HG02938 (cell line): Measurements from ENCODE around the gene SIT1.

Experiments
- ATAC-seq: cut with Tn5 transposase; IDR thresholded peaks from one replicate; pipeline ENCODE4 v1.9.1; 2021; ENCODE audit warnings: mild to moderate bottlenecking, moderate library complexity; ENCODE audit not compliant: unreplicated experiment

The SIT1 gene

DNA sequence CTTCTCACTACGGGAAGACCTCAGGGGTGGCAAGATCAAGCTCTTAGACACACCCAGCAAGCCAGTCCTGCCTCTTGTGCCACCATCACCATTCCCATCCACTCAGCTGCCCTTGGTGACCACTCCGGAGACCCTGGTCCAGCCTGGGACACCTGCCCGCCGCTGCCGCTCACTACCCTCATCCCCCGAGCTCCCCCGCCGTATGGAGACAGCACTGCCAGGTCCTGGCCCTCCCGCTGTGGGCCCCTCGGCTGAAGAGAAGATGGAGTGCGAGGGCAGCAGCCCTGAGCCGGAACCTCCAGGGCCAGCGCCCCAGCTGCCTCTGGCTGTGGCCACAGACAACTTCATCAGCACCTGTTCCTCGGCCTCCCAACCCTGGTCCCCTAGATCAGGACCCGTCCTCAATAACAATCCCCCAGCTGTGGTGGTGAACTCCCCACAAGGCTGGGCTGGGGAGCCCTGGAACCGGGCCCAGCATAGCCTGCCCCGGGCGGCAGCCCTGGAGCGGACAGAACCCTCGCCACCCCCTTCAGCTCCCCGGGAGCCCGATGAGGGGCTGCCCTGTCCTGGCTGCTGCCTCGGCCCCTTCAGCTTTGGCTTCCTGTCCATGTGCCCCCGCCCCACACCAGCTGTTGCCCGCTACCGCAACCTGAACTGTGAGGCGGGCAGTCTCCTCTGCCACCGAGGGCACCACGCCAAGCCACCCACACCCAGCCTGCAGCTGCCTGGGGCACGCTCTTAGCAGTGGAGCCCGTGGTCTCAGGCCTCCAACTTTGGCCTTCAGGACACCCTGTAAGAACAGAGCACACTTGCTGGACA is 41.5 kb downstream of the SIT1 start:
- no peak for ATAC-seq

DNA sequence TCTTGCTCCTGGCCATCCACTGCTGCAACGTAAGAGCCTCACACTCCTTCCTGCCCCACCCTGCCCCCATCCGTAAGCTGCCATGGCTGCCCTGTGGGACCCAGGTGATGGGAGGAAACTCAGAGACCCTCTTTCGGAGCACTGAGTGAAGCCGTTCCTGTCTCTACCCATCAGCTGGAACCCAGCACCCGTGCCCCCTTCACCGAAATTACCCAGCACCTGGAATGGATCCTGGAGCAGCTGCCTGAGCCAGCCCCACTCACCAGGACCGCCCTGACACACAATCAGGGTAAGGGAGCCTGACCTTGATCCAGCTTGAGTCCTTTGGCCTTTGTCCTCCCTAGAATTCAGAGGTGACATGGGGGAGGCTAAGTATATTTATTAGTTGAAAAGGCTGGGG is 42.5 kb downstream of the SIT1 start:
- no peak for ATAC-seq

DNA sequence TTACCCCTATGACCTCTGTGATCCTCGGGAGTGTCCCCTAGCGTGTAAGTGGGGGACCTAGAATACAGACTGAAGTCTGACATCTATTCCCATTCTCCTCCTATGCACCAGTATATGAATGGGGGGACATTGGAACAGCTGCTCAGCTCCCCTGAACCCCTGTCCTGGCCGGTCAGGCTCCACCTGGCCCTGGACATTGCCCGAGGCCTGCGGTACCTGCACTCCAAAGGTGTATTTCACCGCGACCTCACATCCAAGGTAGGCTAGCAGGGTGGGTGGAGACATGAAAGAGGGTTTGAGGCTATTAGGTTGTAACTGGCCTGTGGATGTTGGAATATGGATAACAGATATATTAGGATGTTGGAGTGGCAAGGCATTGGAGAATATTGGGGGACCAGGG is 44.0 kb downstream of the SIT1 start:
- ATAC-seq: no peak

DNA sequence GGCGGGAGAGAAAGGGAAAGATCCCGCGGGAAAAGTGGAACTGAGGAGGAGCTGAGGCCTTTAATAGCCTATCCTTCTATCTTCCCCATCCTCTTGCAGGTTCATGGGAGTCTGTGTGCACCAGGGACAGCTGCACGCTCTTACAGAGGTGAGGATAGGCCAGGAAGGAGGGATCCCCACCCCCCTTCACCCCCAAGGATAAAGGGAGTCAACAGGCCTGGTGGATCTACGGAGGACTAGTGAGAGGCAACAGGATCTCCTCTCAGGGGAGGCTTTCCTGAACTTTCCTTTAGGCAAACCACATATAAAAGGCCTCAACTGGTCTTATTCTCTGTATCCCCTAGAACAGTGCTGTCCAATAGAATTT is 44.6 kb downstream of the SIT1 start:
- no peak for ATAC-seq

DNA sequence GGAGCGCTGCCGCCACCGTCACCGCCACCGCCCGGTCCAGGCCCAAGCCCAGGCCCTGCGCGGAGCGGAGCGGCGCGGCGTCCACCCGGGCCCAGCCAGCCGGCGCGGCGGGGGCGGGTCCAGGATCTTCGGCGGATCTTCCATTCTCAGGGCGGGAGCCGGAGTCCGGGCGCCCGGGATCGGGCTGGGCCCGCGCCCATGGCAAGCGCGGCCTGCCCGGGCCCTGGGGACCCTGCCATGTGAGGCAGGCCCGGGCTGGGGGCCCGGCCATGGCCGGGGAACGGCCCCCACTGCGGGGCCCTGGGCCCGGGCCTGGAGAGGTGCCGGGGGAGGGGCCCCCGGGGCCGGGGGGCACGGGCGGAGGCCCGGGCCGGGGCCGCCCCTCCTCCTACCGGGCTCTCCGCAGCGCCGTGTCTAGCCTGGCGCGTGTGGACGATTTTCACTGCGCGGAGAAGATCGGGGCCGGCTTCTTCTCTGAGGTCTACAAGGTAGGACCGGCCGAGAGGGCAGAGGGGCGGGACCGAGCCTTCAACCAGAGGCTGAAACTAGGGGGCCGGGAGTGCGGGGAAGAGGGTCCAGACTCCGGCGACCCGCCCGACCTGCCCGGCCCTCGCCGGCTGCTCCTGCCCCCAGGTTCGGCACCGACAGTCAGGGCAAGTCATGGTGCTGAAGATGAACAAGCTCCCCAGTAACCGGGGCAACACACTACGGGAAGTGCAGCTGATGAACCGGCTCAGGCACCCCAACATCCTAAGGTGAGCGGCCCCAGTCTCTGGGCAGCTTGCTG is 45.2 kb downstream of the SIT1 start:
- ATAC-seq: no peak

DNA sequence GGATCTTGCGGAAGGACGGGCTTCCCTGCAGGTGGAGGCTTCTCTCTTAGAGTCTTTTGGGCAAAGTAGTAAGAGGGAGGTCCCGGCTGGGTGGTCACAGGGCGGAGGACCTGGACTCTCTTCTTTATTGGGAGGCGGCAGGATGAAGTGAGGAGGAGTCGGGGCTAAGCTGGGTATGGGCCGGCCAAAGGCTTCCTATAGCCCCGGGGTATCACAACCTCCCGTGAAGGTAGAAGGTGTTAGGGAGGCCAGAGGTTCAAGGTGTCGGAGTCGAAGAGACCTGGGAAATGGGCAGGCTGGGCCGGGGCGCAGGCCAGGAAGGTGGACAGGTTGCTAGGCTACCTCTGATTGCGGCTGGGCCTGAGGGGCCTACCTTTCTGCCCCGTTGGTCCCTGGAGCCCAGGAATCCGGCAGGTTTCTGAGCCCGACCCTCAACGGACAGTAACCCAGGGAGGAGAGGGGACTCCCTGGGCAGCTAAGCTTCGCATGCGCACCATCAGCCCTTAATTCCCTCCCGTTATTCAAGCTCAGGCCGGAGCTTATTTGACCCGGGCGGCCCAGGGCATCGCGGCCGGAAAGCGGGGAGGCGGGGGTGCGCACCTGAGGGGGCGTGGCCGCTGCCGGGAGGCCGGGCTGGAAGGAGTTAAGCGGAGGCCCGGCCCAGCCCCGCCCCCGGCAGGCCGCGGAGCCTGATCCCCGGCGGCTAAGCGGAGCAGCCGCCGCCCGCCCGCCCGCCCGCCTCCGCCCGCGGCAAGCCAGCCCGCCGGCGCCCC is 46.0 kb downstream of the SIT1 start, which contains the start of gene TESK1:
TESK1 (plus strand) TSS at position 685 of the 773 bp plus-strand sequence. CDS start 358 bp downstream, outside the sequence.
- peak; percentile 30 for ATAC-seq

DNA sequence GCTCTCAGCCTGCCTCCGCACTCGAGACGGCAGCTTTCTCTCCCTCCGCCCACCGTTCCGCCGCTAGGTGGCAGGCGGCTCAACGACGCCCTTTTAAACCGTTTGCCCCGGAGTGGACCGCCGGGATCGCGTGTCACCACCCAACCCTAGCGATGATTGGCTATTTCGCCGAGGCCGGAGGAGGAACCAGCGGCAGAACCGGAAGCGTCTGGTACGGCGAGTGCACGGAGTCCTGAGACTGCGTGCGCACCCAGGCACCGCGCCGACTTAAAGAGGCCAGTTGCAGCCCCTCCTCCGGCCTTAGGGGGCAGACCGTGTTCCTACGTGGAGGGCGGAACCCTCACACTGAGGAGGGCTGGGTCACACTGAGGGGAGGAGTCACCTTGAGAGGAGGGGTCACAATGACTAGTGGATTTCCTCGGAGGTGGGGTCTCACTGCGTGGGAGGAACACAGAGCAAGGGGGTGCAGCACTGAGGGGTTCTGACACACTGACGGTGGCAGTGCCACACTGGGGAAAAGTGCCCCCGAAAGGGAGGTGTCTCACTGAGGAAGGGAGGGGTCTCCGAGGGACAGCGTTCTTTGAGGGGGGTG is 46.6 kb downstream of the SIT1 start:
- peak; percentile 83 for ATAC-seq

DNA sequence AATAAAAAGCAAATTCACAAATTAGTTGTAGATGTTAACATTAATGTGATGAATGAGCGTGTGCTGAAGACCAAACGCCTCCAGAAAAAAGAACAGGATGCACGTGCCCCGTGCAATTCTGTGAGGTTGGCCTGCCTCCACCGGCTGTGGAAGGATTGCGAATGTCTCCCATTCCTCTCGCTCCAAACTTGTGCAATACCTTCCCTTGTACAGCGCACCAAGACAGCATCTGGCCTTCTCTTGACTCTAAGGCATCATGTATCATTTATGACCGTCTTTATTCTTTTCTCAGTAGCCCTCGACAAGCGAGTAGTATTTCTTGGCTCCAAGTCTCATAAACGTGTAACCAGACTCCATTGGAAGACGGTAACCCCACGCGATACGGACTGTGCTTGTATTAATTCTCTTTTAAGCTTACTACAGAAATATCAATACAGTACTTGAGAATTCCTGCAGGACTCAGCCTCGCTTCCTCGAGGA is 47.2 kb downstream of the SIT1 start:
- ATAC-seq: no peak

DNA sequence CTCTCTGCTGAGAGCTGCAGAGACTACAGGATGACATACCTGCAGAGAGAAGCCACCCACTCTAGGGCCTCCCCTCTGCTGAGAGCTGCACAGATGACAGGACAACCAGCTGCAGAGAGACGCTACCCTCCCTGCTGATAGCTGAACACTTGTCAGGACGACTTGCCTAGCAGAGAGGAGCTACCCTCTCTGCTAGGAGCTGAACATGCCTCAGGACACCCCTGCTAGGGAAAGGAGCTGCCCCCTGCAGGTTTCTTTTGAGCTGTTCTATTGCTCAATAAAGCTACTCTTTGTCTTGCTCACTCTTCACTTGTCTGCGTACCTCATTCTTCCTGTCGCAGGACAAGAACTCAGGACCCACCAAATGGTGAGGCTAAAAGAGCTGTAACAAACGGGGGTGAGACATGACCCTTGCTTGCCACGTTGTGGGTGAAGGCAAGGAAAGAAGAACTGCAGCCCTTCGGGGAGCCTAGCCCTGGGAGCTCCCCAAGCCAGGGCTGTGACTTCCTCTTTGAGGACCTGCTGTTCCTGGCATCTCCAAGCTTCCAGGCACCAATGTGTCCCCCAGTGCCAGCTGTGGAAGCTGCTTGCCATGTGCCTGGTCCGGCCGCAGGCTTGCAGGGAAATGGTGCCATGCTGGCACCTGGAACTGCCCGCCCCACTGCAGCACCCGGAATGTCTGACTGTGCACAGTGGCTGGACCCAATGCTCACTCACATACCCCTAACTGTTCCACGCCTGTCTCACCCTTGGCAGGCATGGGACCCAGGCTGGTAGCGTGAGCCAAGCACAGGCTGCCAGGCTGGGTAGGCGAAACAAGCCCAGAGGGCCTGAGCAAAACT is 50.7 kb downstream of the SIT1 start:
- no peak for ATAC-seq
